BE2C (cell line): ENCODE results near the gene ARID4B.

Source experiments
- DNase-seq: peaks from one replicate; pipeline ENCODE4 v3.0.0-alpha.2; 2020
- H3K27me3 ChIP-seq: fragments of 250-450 bp; sonication (Bioruptor Pico); 2 replicates; pipeline ENCODE4 v1.5.1; 2020; ENCODE audit warnings: mild to moderate bottlenecking
- H3K36me3 ChIP-seq: fragments of 250-450 bp; sonication (Bioruptor Pico); 2 replicates; pipeline ENCODE4 v1.5.1; 2020; ENCODE audit warnings: mild to moderate bottlenecking
- H3K4me1 ChIP-seq: fragments of 250-450 bp; sonication (Bioruptor Pico); 2 replicates; pipeline ENCODE4 v1.5.1; 2020
- H3K4me3 ChIP-seq: 2 replicates; pipeline ENCODE4 v1.5.1; 2011; ENCODE audit warnings: low read depth, low read length
- H3K9me3 ChIP-seq: fragments of 250-450 bp; sonication (Bioruptor Pico); 2 replicates; pipeline ENCODE4 v1.5.1; 2020
- CTCF ChIP-seq: IDR thresholded peaks from 2 replicates; pipeline ENCODE4 v1.5.1; 2012; ENCODE audit warnings: mild to moderate bottlenecking, low read depth, low read length

Gene ARID4B

GRCh38 chr1:235157150-235157549 is 170.8 kb downstream of the ARID4B start:
- Histone ChIP-seq H3K9me3 (no peaks in the 10 kb centered on the region), H3K27me3 (no peaks in the 10 kb centered on the region), H3K4me1 (no peaks in the 10 kb centered on the region), H3K4me3 (no peak overlapping the region), H3K36me3 (peaks cover 49% of the 10 kb centered on the region)
- DNase-seq = no peak
- no peak for TF ChIP-seq CTCF

- H3K9me3 ChIP-seq = no peaks in the 10 kb centered on the region
- DNase-seq = no peak
- peaks cover 51% of the 10 kb centered on the region for H3K36me3 ChIP-seq
- TF ChIP-seq CTCF = no peak
- H3K4me1 ChIP-seq = no peaks in the 10 kb centered on the region
- H3K4me3 ChIP-seq = no peak overlapping the region
- H3K27me3 ChIP-seq = no peaks in the 10 kb centered on the region
Measured at GRCh38 chr1:235156740-235157139, 171.2 kb downstream of the ARID4B start.

- TF ChIP-seq CTCF = 0 out of 2 replicates have a peak, but pooled peaks have one; percentile 3
- Histone ChIP-seq H3K27me3 (no peaks in the 10 kb centered on the region), H3K4me3 (no peak overlapping the region), H3K4me1 (no peaks in the 10 kb centered on the region), H3K9me3 (no peaks in the 10 kb centered on the region), H3K36me3 (peaks cover 55% of the 10 kb centered on the region)
- no peak for DNase-seq
Measured at GRCh38 chr1:235156265-235156664, 171.7 kb downstream of the ARID4B start.

- Histone ChIP-seq H3K9me3 (no peaks in the 10 kb centered on the region), H3K27me3 (no peaks in the 10 kb centered on the region), H3K4me1 (no peaks in the 10 kb centered on the region), H3K36me3 (peaks cover 73% of the 10 kb centered on the region), H3K4me3 (no peak overlapping the region)
- DNase-seq = no peak
- no peak for TF ChIP-seq CTCF
Measured at GRCh38 chr1:235152235-235152634, 175.7 kb downstream of the ARID4B start.

GRCh38 chr1:235151033-235151432 is 176.9 kb downstream of the ARID4B start:
- Histone ChIP-seq H3K4me3 (no peak overlapping the region), H3K36me3 (peaks cover 67% of the 10 kb centered on the region), H3K4me1 (no peaks in the 10 kb centered on the region), H3K27me3 (no peaks in the 10 kb centered on the region), H3K9me3 (no peaks in the 10 kb centered on the region)
- no peak for DNase-seq
- no peak for TF ChIP-seq CTCF

- H3K4me1 ChIP-seq = no peaks in the 10 kb centered on the region
- H3K9me3 ChIP-seq = no peaks in the 10 kb centered on the region
- H3K27me3 ChIP-seq = no peaks in the 10 kb centered on the region
- H3K4me3 ChIP-seq = no peak overlapping the region
- no peak for TF ChIP-seq CTCF
- no peak for DNase-seq
- peaks cover 71% of the 10 kb centered on the region for H3K36me3 ChIP-seq
Measured at GRCh38 chr1:235149824-235150223, 178.2 kb downstream of the ARID4B start.
